GM12878 (cell line): Measurements from ENCODE around the gene APBA3. TPM values are rescaled to one million over a fixed set of nuclear protein-coding genes. Genes with fewer than 3 reads are reported as not detected.
"Not testable (repeated sequence)": the region's sequence is repeated elsewhere in the genome, so short reads cannot be mapped to it uniquely, and the experiment has no call there.

ENCODE experiments used
- ATAC-seq: fragments of 200-7000 bp; cut with Tn5 transposase; 3 replicates; pipeline ENCODE4 v1.9.1; 2020; ENCODE audit warnings: mild to moderate bottlenecking, moderate library complexity
- BruUV-seq: library from RNA; stranded (reverse); fragments of 400-500 nt; replicated peaks from 2 replicates; lab custom pipeline; 2021; lab: Mats Ljungman, UMichigan
- CTCF ChIA-PET: fragments of 300-600 bp; sonication (Branson Sonifier 250); formaldehyde crosslinking; extraction: SDS; loops from one replicate; lab custom pipeline; 2021; ENCODE audit warnings: inconsistent platforms; lab: Yijun Ruan, JAX
- POLR2A ChIA-PET: fragments of 350-600 bp; formaldehyde crosslinking; extraction: SDS; loops from one replicate; lab custom pipeline; 2021; ENCODE audit warnings: inconsistent platforms; lab: Charles Lee
- RAD21 ChIA-PET: fragments of 300-600 bp; sonication (Branson Sonifier 250); formaldehyde crosslinking; loops from one replicate; lab custom pipeline; 2023; ENCODE audit warnings: antibody characterized with exemption; ENCODE audit not compliant: unreplicated experiment; lab: Charles Lee
- SMC1A ChIA-PET: fragments of 300-600 bp; sonication (Branson Sonifier 250); formaldehyde crosslinking; loops from one replicate; lab custom pipeline; 2023; ENCODE audit not compliant: unreplicated experiment, uncharacterized antibody; lab: Charles Lee
- DNase-seq: peaks from one replicate; pipeline ENCODE4 v3.0.0-alpha.2; 2011; ENCODE audit warnings: low read depth, low spot score
- FAIRE-seq: peaks from 3 replicates; lab custom pipeline; 2011; peaks lifted over from hg19 to GRCh38; lab: Jason Lieb, UNC
- H2AFZ ChIP-seq: 2 replicates; pipeline ENCODE4 v1.6.0; 2011; ENCODE audit warnings: low read depth, low read length, control low read depth; ENCODE audit not compliant: control insufficient read depth
- H3K27ac ChIP-seq: 2 replicates; pipeline ENCODE4 v1.5.1; 2011; ENCODE audit warnings: control low read depth; ENCODE audit not compliant: control insufficient read depth, insufficient read depth
- H3K27me3 ChIP-seq, 2 experiments: replicated peaks in 1 of 2; 2 replicates each; pipeline versions ENCODE4 v1.6.0 to v1.6.1; 2011; ENCODE audit warnings: low read length in 1 of 2; ENCODE audit not compliant: control insufficient read depth in 2 of 2, insufficient read depth in 2 of 2
- H3K36me3 ChIP-seq, 2 experiments: 2 replicates each; pipeline ENCODE4 v1.5.1; 2011; ENCODE audit warnings: low read length in 1 of 2; ENCODE audit not compliant: control insufficient read depth in 2 of 2, insufficient read depth in 2 of 2
- H3K4me1 ChIP-seq: 2 replicates; pipeline ENCODE4 v1.6.1; 2011; ENCODE audit warnings: mild to moderate bottlenecking, low read length, moderate library complexity, mixed read lengths; ENCODE audit not compliant: control insufficient read depth, insufficient read depth
- H3K4me2 ChIP-seq: 2 replicates; pipeline ENCODE4 v1.6.0; 2011; ENCODE audit warnings: control low read depth; ENCODE audit not compliant: control insufficient read depth, insufficient read depth
- H3K4me3 ChIP-seq: fragments of 200-600 bp; sonication (generic); 2 replicates; pipeline ENCODE4 v1.5.1; 2016
- H3K79me2 ChIP-seq: 2 replicates; pipeline ENCODE4 v1.6.0; 2011; ENCODE audit warnings: low read length; ENCODE audit not compliant: control insufficient read depth, insufficient read depth
- H3K9ac ChIP-seq: 2 replicates; pipeline ENCODE4 v1.8.0; 2011; ENCODE audit warnings: low read length, control low read depth, mixed read lengths; ENCODE audit not compliant: control insufficient read depth, insufficient read depth
- H3K9me3 ChIP-seq: replicated peaks from 3 replicates; pipeline ENCODE4 v1.5.1; 2011; ENCODE audit warnings: mild to moderate bottlenecking, low read length; ENCODE audit not compliant: control insufficient read depth, insufficient read depth
- H4K20me1 ChIP-seq: 2 replicates; pipeline ENCODE4 v1.6.0; 2011; ENCODE audit not compliant: control insufficient read depth, insufficient read depth
- SIN3A ChIP-seq: IDR thresholded peaks from 2 replicates; pipeline ENCODE4 v1.6.1; 2012; ENCODE audit warnings: low read depth, low read length, improper control_type of control experiment
- WGBS: methylation state at CpG from one replicate; pipeline ENCODE4 v1.1.6; 2016; ENCODE audit warnings: low lambda C conversion rate; ENCODE audit not compliant: insufficient replicate concordance, insufficient coverage; ENCODE audit errors: missing lambda C conversion rate; 5-methylcytosine and 5-hydroxymethylcytosine counted together
- in situ Hi-C: fragments of 300-500 bp; cut with MboI; formaldehyde crosslinking; loops from 9 replicates; pipeline ENCODE4 v1.14.3; 2018; ENCODE audit warnings: mixed read lengths
- intact Hi-C: fragments of 100-400 bp; cut with micrococcal nuclease; formaldehyde crosslinking; loops from one replicate; pipeline ENCODE4 v1.14.2; 2022; ENCODE audit not compliant: unreplicated experiment
- polyA plus RNA-seq, 11 experiments: library from polyadenylated mRNA; depleted of rRNA in 4 of 11; unstranded in 6 of 11; stranded (reverse) in 5 of 11; fragments of >200 nt; fragmentation: Nextera tagmentation in 4 of 11; fragmentation: Illumina TruSeq in 1 of 11; extraction: Ambion mirVana in 4 of 11; extraction: Trizol in 1 of 11; gene quantifications; 1 replicate in 1 of 11; 2 replicates in 10 of 11; pipeline versions ENCODE4 v1.2.1 to v1.2.3, GENCODE V29; 2011 to 2016; ENCODE audit warnings: inconsistent platforms in 2 of 11, missing spikeins in 2 of 11, low read depth in 1 of 11
- total RNA-seq, 4 experiments: library from RNA; depleted of rRNA in 3 of 4; stranded (reverse); fragments of >200 nt in 3 of 4; fragmentation: Illumina TruSeq in 1 of 4; extraction: Trizol in 1 of 4; gene quantifications; 2 replicates each; pipeline versions ENCODE4 v1.2.1 to v1.2.3, GENCODE V29; 2013 to 2021
- TF ChIP-seq, protein P1 (sequence below): IDR thresholded peaks from 2 replicates; pipeline ENCODE4 v1.6.1; 2011; ENCODE audit warnings: low read depth, mild to moderate bottlenecking, low read length, moderate library complexity, borderline replicate concordance; ENCODE audit errors: extremely low read depth
- TF ChIP-seq, protein P2 (sequence below): fragments of 450-650 bp; IDR thresholded peaks from 2 replicates; pipeline ENCODE4 v1.6.1; 2016; ENCODE audit warnings: mild to moderate bottlenecking

The APBA3 gene
- total and polyA plus RNA-seq, 10 of the 15 experiments (the other 5 are each of a cell fraction or from before 2014, with no cell fraction given), result 0.31 to 36.4 (median 18.3) TPM

DNA sequence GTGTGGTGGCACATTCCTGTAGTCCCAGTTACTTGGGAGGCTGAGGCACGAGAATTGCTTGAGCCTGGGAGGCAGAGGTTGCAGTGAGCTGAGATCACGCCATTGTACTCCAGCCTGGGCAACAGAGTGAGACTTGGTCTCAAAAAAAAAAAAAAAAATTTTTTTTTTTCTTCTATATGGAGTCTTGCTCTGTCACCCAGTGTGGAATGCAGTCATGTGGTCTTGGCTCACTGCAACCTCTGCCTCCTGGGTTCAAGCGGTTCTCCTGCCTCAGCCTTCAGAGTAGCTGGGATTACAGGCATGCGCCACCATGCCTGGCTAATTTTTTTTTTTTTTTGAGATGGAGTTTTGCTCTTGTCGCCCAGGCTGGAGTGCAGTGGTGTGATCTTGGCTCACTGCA, 4.3 kb upstream of the APBA3 start:
- H3K4me1 ChIP-seq, H2AFZ ChIP-seq, H3K27ac ChIP-seq, BruUV-seq, H3K9me3 ChIP-seq, SMC1A ChIA-PET, DNase-seq, CTCF ChIA-PET, H3K4me2 ChIP-seq, H4K20me1 ChIP-seq, H3K4me3 ChIP-seq, in situ Hi-C loops, FAIRE-seq, ATAC-seq, H3K27me3 ChIP-seq, intact Hi-C loops, H3K9ac ChIP-seq, RAD21 ChIA-PET: not testable (repeated sequence)
- Histone ChIP-seq H3K79me2 (peaks cover 15% of the 10 kb centered on the region), H3K36me3 (peaks cover 0 to 18% of the 10 kb centered on the region in 2 experiments; a peak in 2 of 4 replicates)
- 98% methylated on average over 5 of the region's 5 CpGs for WGBS
- POLR2A ChIA-PET, result interaction anchor here (0.6 kb wide), 1 partner anchor 859 kb away, joined by 8 read pairs; no protein-coding TSS in a partner anchor

DNA sequence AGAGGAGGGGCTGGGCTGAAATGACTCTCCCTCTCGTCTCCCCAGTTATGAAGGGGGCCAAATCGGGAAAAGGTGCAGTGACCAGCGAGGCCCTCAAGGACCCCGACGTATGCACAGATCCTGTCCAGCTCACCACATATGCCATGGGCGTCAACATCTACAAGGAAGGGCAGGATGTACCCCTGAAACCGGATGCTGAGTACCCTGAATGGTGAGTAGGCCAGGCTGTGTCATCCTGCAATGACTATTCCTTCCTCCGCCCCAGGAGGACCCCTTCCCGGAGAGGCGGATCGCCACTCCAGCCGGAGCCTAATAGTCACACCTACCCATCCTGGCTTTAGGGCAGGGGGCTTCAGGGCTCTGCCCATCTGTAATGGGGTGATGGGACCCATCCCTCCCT, 3.6 kb upstream of the APBA3 start:
- no peak for ATAC-seq
- H3K27ac ChIP-seq, result no peak overlapping the region
- H2AFZ ChIP-seq, result no peak overlapping the region
- in situ Hi-C loops, result no loop called here
- no peak overlapping the region for H3K4me2 ChIP-seq
- peaks cover 4% of the 10 kb centered on the region; the same call in 1 of the 2 replicates for H3K4me1 ChIP-seq
- no peak for FAIRE-seq
- ChIA-PET RAD21 (no interaction called here), SMC1A (no interaction called here), POLR2A (no interaction called here), CTCF (no interaction called here)
- H3K9ac ChIP-seq, result no peak overlapping the region
- no peak overlapping the region for H3K4me3 ChIP-seq
- H3K79me2 ChIP-seq, result peaks cover 17% of the 10 kb centered on the region
- H4K20me1 ChIP-seq, result no peaks in the 10 kb centered on the region
- H3K9me3 ChIP-seq, result no peaks in the 10 kb centered on the region
- 89% methylated on average over 12 of the region's 12 CpGs for WGBS
- no peak for DNase-seq
- no peaks in the 10 kb centered on the region for H3K27me3 ChIP-seq
- intact Hi-C loops, result no loop called here
- BruUV-seq, result no TSS peak
- peaks cover 0 to 18% of the 10 kb centered on the region in 2 experiments; a peak in 2 of 4 replicates for H3K36me3 ChIP-seq
- no peak for TF ChIP-seq SIN3A
- TF ChIP-seq, protein P1, sequence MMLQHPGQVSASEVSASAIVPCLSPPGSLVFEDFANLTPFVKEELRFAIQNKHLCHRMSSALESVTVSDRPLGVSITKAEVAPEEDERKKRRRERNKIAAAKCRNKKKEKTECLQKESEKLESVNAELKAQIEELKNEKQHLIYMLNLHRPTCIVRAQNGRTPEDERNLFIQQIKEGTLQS, result no peak
- TF ChIP-seq, protein P2, sequence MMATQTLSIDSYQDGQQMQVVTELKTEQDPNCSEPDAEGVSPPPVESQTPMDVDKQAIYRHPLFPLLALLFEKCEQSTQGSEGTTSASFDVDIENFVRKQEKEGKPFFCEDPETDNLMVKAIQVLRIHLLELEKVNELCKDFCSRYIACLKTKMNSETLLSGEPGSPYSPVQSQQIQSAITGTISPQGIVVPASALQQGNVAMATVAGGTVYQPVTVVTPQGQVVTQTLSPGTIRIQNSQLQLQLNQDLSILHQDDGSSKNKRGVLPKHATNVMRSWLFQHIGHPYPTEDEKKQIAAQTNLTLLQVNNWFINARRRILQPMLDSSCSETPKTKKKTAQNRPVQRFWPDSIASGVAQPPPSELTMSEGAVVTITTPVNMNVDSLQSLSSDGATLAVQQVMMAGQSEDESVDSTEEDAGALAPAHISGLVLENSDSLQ, result no peak
